ENCODE results near the gene BIRC2. TPM values are rescaled to one million over a fixed set of nuclear protein-coding genes. Genes with fewer than 3 reads are reported as not detected.
A peak's percentile ranks its signal among the peaks of the same experiment; 100 is the strongest.

Gene BIRC2
- total and polyA plus RNA-seq, 10 of the 15 experiments (the other 5 are each of a cell fraction or from before 2014, with no cell fraction given), result 13.8 to 75.8 (median 26.5) TPM

DNA sequence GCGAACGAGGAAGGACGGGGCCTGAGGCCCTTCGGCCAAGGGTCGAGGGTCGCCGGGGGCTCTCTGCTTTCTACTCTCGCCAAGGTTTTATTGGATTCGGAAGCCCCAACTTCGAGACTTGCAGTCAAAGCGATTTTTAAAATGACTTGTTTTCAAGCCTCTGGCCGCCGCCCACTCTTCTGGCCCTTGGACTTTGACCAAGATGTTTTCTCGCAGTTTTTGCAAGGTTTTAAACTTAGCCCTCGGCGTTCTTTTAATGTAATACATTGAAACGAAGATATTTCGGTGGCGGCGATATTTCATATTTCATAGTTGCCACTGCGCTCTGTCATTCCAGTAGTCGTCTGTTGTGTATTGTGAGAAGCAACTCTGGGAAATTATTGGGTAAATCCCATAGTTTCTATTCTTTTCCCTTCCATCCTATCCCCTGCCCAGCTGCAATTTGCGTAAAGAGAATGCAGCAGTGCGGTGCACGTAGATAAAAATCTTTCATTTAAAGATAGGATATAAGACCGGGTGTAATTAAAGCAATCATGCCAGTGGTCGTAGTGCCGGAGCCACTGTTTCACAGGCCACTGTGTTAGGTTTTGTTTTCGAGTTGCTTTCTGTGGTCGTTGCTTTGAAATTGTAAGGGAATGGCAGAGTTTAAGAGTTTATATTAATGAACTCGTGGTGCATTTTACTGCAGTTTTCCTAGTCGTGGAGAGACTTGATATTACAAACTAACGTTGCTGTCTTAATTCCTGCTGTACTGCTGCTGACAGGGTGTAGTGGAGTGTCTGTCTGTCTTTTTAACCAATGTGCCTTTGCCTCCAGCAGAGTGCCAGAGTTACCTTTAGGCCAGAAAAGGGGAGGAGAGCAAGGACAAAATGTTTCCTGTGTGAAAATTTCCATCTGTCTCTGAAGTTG lies 702 bp downstream of the BIRC2 start:
- Histone ChIP-seq H3K36me3 (ENCODE audit: control insufficient read depth in 2 of 2, insufficient read depth in 2 of 2, low read length in 1 of 2) (no peaks in the 10 kb centered on the region), H4K20me1 (ENCODE audit: control insufficient read depth, insufficient read depth) (no peaks in the 10 kb centered on the region), H3K27me3 (replicated peaks in 1 of 2; ENCODE audit: control insufficient read depth in 2 of 2, insufficient read depth in 2 of 2, low read length in 1 of 2) (no peaks in the 10 kb centered on the region), H3K9ac (ENCODE audit: control insufficient read depth, insufficient read depth, low read length) (peak overlapping the region; percentile 96), H3K4me2 (ENCODE audit: control insufficient read depth, insufficient read depth) (peak overlapping the region; percentile 92), H3K27ac (ENCODE audit: control insufficient read depth, insufficient read depth) (peak overlapping the region; percentile 96), H3K9me3 (replicated peaks; ENCODE audit: control insufficient read depth, insufficient read depth, low read length) (no peaks in the 10 kb centered on the region; the same call in 1 of the 3 replicates), H2AFZ (ENCODE audit: control insufficient read depth, low read depth, low read length) (peak overlapping the region; percentile 95), H3K79me2 (ENCODE audit: control insufficient read depth, insufficient read depth, low read length) (peaks cover 36% of the 10 kb centered on the region), H3K4me3 (peak overlapping the region; percentile 77), H3K4me1 (ENCODE audit: control insufficient read depth, insufficient read depth, low read length) (no peaks in the 10 kb centered on the region)
- intact Hi-C loops (cut with micrococcal nuclease; ENCODE audit: unreplicated experiment), result loop anchor here (1.0 to 2.0 kb wide), 3 partner anchors 30 to 148 kb away; partner anchors contain the start of gene BIRC3
- ChIA-PET SMC1A (ENCODE audit: uncharacterized antibody, unreplicated experiment) (interaction anchor here (0.6 to 4.0 kb wide), 10 partner anchors 12 to 287 kb away, joined by 3 to 51 read pairs (median 9); no protein-coding TSS in a partner anchor), POLR2A (interaction anchor here (1.1 to 2.3 kb wide), 3 partner anchors 10 to 196 kb away, joined by 3 to 5 read pairs (median 4); no protein-coding TSS in a partner anchor), RAD21 (ENCODE audit: unreplicated experiment) (interaction anchor here (1.3 to 10.4 kb wide), 8 partner anchors 12 to 319 kb away, joined by 3 to 308 read pairs (median 5); no protein-coding TSS in a partner anchor), CTCF (interaction anchor here (0.6 to 4.2 kb wide), 8 partner anchors 12 to 405 kb away, joined by 3 to 49 read pairs (median 20); no protein-coding TSS in a partner anchor)
- in situ Hi-C loops (cut with MboI), result no loop called here
- DNase-seq (ENCODE audit: low read depth, low spot score) (no peak), ATAC-seq (peak; percentile 45), FAIRE-seq (peak; percentile 13)
- TF ChIP-seq POLR2AphosphoS5 (IDR thresholded peaks at IDR 0.05; ENCODE audit: low read length), result peak; percentile 22; the same call in 1 of the 2 replicates
- no peak for TF ChIP-seq GATAD2B (conservative IDR thresholded peaks at IDR 0.05; ENCODE audit: low read depth)
- TF ChIP-seq, protein P1, sequence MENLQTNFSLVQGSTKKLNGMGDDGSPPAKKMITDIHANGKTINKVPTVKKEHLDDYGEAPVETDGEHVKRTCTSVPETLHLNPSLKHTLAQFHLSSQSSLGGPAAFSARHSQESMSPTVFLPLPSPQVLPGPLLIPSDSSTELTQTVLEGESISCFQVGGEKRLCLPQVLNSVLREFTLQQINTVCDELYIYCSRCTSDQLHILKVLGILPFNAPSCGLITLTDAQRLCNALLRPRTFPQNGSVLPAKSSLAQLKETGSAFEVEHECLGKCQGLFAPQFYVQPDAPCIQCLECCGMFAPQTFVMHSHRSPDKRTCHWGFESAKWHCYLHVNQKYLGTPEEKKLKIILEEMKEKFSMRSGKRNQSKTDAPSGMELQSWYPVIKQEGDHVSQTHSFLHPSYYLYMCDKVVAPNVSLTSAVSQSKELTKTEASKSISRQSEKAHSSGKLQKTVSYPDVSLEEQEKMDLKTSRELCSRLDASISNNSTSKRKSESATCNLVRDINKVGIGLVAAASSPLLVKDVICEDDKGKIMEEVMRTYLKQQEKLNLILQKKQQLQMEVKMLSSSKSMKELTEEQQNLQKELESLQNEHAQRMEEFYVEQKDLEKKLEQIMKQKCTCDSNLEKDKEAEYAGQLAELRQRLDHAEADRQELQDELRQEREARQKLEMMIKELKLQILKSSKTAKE (IDR thresholded peaks at IDR 0.05; ENCODE audit: low read depth, poor library complexity, severe bottlenecking), result peak; percentile 22
- TF ChIP-seq RUNX3 (IDR thresholded peaks at IDR 0.05; ENCODE audit: low read length), result peak; percentile 25; the same call in 1 of the 2 replicates
- 0 out of 2 replicates have a peak, but pooled peaks have one; percentile 10 for TF ChIP-seq GABPA (IDR thresholded peaks at IDR 0.05; ENCODE audit: low read depth)
- TF ChIP-seq, protein P2, sequence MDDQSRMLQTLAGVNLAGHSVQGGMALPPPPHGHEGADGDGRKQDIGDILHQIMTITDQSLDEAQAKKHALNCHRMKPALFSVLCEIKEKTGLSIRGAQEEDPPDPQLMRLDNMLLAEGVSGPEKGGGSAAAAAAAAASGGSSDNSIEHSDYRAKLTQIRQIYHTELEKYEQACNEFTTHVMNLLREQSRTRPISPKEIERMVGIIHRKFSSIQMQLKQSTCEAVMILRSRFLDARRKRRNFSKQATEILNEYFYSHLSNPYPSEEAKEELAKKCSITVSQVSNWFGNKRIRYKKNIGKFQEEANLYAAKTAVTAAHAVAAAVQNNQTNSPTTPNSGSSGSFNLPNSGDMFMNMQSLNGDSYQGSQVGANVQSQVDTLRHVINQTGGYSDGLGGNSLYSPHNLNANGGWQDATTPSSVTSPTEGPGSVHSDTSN (IDR thresholded peaks at IDR 0.05; ENCODE audit: insufficient replicate concordance, low read depth, low read length), result no peak
- TF ChIP-seq, protein P3, sequence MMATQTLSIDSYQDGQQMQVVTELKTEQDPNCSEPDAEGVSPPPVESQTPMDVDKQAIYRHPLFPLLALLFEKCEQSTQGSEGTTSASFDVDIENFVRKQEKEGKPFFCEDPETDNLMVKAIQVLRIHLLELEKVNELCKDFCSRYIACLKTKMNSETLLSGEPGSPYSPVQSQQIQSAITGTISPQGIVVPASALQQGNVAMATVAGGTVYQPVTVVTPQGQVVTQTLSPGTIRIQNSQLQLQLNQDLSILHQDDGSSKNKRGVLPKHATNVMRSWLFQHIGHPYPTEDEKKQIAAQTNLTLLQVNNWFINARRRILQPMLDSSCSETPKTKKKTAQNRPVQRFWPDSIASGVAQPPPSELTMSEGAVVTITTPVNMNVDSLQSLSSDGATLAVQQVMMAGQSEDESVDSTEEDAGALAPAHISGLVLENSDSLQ (IDR thresholded peaks at IDR 0.05), result peak; percentile 59
- 0 out of 2 replicates have a peak, but pooled peaks have one; percentile 52 for TF ChIP-seq PAX8 (IDR thresholded peaks at IDR 0.05)
- 0 out of 2 replicates have a peak, but pooled peaks have one; percentile 24 for TF ChIP-seq SIN3A (IDR thresholded peaks at IDR 0.05; ENCODE audit: low read depth, low read length)
- 0 out of 2 replicates have a peak, but pooled peaks have one; percentile 63 for TF ChIP-seq WRNIP1 (IDR thresholded peaks at IDR 0.05; ENCODE audit: borderline replicate concordance, low read depth, low read length)
- TF ChIP-seq, protein P4, sequence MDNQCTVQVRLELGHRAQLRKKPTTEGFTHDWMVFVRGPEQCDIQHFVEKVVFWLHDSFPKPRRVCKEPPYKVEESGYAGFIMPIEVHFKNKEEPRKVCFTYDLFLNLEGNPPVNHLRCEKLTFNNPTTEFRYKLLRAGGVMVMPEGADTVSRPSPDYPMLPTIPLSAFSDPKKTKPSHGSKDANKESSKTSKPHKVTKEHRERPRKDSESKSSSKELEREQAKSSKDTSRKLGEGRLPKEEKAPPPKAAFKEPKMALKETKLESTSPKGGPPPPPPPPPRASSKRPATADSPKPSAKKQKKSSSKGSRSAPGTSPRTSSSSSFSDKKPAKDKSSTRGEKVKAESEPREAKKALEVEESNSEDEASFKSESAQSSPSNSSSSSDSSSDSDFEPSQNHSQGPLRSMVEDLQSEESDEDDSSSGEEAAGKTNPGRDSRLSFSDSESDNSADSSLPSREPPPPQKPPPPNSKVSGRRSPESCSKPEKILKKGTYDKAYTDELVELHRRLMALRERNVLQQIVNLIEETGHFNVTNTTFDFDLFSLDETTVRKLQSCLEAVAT (IDR thresholded peaks at IDR 0.05), result peak; percentile 33; the same call in 1 of the 2 replicates
- TF ChIP-seq POLR2A (IDR thresholded peaks at IDR 0.05; ENCODE audit: low read depth, low read length), result no peak
- no peak for TF ChIP-seq ZNF24 (IDR thresholded peaks at IDR 0.05)
- 2% methylated on average over 33 of the region's 33 CpGs for WGBS (ENCODE audit: insufficient coverage, insufficient replicate concordance, low lambda C conversion rate, missing lambda C conversion rate)
- BruUV-seq (replicated peaks), result TSS peak; percentile 65

All from GM12878 (cell line).